ENCODE measurements around the gene UGT1A7.
A peak's percentile ranks its signal among the peaks of the same experiment; 100 is the strongest.
"Not testable (repeated sequence)": the region's sequence is repeated elsewhere in the genome, so short reads cannot be mapped to it uniquely, and the experiment has no call there.

Gene UGT1A7

DNA sequence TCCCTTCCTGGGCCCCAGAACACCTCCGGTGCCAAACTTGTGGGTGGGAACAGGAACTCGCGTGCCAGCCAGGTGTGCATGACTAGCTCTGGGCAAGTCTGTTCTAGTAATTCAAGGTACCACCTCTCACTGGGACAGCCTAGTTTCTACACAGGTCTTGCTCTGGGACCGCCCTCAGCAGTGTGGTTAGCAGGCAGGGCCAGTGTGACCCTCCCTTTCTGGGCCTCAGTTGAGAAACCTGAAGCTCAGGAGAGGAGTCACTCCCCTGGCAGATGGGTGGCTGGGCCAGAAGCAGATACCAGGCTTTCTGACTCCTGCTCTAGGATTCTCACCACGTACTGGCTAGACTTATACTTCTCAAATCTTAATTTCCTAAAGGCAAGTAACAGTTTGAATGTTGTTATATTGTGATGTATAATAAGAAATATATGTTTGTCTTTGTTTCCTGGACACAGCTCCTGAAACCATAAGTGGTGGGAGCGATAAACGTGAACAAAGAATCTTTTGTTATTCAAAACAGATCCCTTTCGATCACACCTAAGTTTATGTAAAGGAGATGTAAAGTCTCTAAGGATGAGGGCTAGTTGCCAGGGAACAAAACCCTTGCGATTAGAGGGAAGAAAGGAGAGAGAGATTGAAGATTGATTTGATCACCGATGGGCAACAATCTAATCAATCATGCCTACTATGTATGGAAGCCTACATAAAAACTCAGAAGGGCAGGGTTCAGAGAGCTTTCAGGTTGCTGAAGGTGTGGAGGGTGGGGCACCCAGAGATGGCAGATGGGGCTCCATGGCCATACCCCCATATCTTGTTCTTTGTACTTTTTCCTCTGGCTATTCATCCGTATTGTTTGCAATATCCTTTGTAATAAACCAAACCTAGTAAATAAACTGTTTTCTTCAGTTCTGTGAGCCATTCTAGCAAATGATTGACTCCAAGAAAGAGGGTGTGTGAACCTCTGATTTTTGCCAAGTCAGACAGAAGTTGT lies 10.0 kb downstream of the UGT1A7 start:
- no peaks in the 10 kb centered on the region for H3K9me3 Mint-ChIP-seq
- H3K27me3 Mint-ChIP-seq: peaks cover 4 to 11% of the 10 kb centered on the region in 2 donors
- peaks cover 0 to 2% of the 10 kb centered on the region in 2 donors for H3K36me3 Mint-ChIP-seq
- no peak overlapping the region for H3K4me3 Mint-ChIP-seq
- no peak for DNase-seq
- peaks cover 7 to 12% of the 10 kb centered on the region in 2 donors for H3K4me1 Mint-ChIP-seq
- no peak overlapping the region for H3K27ac Mint-ChIP-seq
- ATAC-seq (replicated peaks): no peak

DNA sequence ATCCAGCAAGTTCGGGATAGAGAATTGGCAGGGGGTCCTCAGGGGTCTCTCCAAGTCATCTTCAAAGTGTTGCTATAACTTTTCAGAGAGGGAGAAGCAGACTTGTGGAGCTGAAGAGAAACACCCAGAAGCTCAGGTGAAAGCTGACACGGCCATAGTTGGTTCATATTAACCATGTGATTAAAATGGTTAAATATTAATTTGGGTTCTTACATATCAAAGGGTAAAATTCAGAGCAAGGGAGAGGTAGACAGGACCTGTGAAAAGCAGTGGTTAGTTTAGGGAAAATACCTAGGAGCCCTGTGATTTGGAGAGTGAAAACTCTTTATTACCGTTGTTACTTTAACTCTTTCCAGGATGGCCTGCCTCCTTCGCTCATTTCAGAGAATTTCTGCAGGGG lies 10.9 kb downstream of the UGT1A7 start, which contains the start of gene UGT1A6:
Gene UGT1A6, plus strand, starts transcription at position 243 of the 400 bp plus-strand sequence. Its CDS starts 115 bp downstream, at position 358.
- DNase-seq: no peak
- Mint-ChIP-seq H3K36me3 (peaks cover 0 to 2% of the 10 kb centered on the region in 2 donors), H3K4me1 (peaks cover 7 to 12% of the 10 kb centered on the region in 2 donors), H3K4me3 (no peak within 1 kb of the TSS), H3K9me3 (no peaks in the 10 kb centered on the region), H3K27me3 (peaks cover 4 to 11% of the 10 kb centered on the region in 2 donors), H3K27ac (no peak within 1 kb of the TSS)
- no peak for ATAC-seq (replicated peaks)

GRCh38 chr2:233693963-233694362 lies 12.3 kb downstream of the UGT1A7 start:
- H3K9me3 Mint-ChIP-seq: no peaks in the 10 kb centered on the region
- no peaks in the 10 kb centered on the region for H3K36me3 Mint-ChIP-seq
- H3K27ac Mint-ChIP-seq: no peak overlapping the region
- DNase-seq (no peak), ATAC-seq (replicated peaks) (no peak)
- peaks cover 6 to 10% of the 10 kb centered on the region in 2 donors for H3K4me1 Mint-ChIP-seq
- H3K4me3 Mint-ChIP-seq: no peak overlapping the region
- H3K27me3 Mint-ChIP-seq: peaks cover 3 to 6% of the 10 kb centered on the region in 2 donors

GRCh38 chr2:233698740-233699139 lies 17.0 kb downstream of the UGT1A7 start:
- no peak for ATAC-seq (replicated peaks)
- Mint-ChIP-seq H3K4me3 (no peak overlapping the region), H3K27ac (no peak overlapping the region), H3K4me1 (peaks cover 2 to 6% of the 10 kb centered on the region in 2 donors), H3K9me3 (no peaks in the 10 kb centered on the region), H3K36me3 (no peaks in the 10 kb centered on the region), H3K27me3 (peaks cover 6 to 14% of the 10 kb centered on the region in 2 donors)
- DNase-seq: no peak

- H3K4me3 Mint-ChIP-seq: no peak overlapping the region
- ATAC-seq (replicated peaks) (no peak), DNase-seq (no peak)
- peaks cover 0 to 4% of the 10 kb centered on the region in 2 donors for H3K36me3 Mint-ChIP-seq
- no peak overlapping the region for H3K27ac Mint-ChIP-seq
- H3K4me1 Mint-ChIP-seq: peaks cover 2 to 6% of the 10 kb centered on the region in 2 donors
- H3K9me3 Mint-ChIP-seq: peaks cover 0 to 4% of the 10 kb centered on the region in 2 donors
- peaks cover 10 to 11% of the 10 kb centered on the region in 2 donors for H3K27me3 Mint-ChIP-seq
These were observed 17.8 kb downstream of the UGT1A7 start for GRCh38 chr2:233699424-233700027.

DNA sequence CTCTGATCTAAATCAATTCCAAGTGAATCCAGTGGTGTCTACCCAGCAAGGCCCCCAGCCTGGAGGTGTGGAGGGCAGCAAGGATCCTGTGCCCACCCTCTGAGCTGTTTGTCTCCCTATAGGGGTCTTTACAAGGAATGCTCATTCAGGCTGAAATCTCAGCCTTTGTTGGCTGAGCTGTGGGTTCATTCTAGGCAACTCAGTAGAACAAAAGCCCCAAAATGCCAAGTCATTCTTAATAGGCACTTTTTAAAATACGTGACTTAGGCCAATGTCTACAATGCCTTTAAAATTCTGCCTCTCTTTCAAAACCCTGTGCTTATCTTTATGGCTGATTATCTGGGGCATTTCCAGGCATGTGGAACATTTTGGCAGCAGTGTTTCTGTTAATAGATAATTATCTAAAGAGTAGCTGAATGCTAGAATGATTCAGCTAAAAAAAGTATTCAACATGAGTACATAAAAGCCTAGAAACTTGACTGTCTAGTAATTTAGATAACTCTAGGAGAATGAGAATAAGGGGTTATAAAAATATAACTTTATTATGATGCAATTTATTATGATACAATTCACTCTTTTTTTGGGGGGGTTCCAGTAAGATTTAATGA lies 18.4 kb downstream of the UGT1A7 start:
- no peak overlapping the region for H3K27ac Mint-ChIP-seq
- peaks cover 10 to 16% of the 10 kb centered on the region in 2 donors for H3K27me3 Mint-ChIP-seq
- peaks cover 0 to 4% of the 10 kb centered on the region in 2 donors for H3K36me3 Mint-ChIP-seq
- ATAC-seq (replicated peaks) (no peak), DNase-seq (no peak)
- peaks cover 0 to 4% of the 10 kb centered on the region in 2 donors for H3K9me3 Mint-ChIP-seq
- no peak overlapping the region for H3K4me3 Mint-ChIP-seq
- H3K4me1 Mint-ChIP-seq: peaks cover 2 to 6% of the 10 kb centered on the region in 2 donors

GRCh38 chr2:233700842-233701241 lies 19.1 kb downstream of the UGT1A7 start:
- H3K4me3 Mint-ChIP-seq; H3K9me3 Mint-ChIP-seq; H3K4me1 Mint-ChIP-seq; H3K27ac Mint-ChIP-seq; DNase-seq; H3K36me3 Mint-ChIP-seq; ATAC-seq (replicated peaks): not testable (repeated sequence)
- peaks cover 10 to 19% of the 10 kb centered on the region in 2 donors for H3K27me3 Mint-ChIP-seq

GRCh38 chr2:233702238-233702637 lies 20.5 kb downstream of the UGT1A7 start:
- ATAC-seq (replicated peaks): no peak
- Mint-ChIP-seq H3K4me1 (no peaks in the 10 kb centered on the region), H3K4me3 (no peak overlapping the region), H3K27me3 (peaks cover 12 to 19% of the 10 kb centered on the region in 2 donors), H3K9me3 (peaks cover 0 to 4% of the 10 kb centered on the region in 2 donors), H3K27ac (no peak overlapping the region), H3K36me3 (peaks cover 0 to 4% of the 10 kb centered on the region in 2 donors)
- no peak for DNase-seq

GRCh38 chr2:233705911-233706506 lies 24.3 kb downstream of the UGT1A7 start:
- H3K27me3 Mint-ChIP-seq: peaks cover 14 to 20% of the 10 kb centered on the region in 2 donors
- ATAC-seq (replicated peaks): no peak

DNA sequence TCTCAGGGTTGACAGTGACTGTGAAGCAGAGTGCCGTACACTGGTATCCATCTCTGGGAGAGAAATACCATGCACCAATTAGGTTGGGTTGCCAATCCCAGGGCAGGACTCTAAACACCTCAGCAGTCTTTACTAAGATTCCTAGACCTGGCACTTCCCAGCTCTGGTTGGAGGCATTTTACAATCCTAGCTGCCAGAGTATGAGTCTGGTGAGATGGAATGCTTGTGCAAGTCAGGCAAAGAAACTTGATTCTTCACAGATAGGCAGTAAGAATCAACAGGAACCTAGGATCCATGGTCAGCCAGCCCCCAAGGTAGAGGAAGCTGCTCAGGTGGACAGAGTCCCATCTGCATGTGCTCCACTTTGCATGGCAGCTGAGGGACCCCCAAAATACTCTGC lies 25.0 kb downstream of the UGT1A7 start:
- H3K9me3 Mint-ChIP-seq: peaks cover 0 to 4% of the 10 kb centered on the region in 2 donors
- peaks cover 7 to 8% of the 10 kb centered on the region in 2 donors for H3K4me1 Mint-ChIP-seq
- no peak for DNase-seq
- no peak for ATAC-seq (replicated peaks)
- H3K27ac Mint-ChIP-seq: no peak overlapping the region
- H3K4me3 Mint-ChIP-seq: no peak overlapping the region
- H3K36me3 Mint-ChIP-seq: peaks cover 0 to 4% of the 10 kb centered on the region in 2 donors
- peaks cover 21% of the 10 kb centered on the region in 2 donors for H3K27me3 Mint-ChIP-seq

More at GRCh38 chr2:233705911-233706506, 24.3 kb downstream of the UGT1A7 start:
- H3K36me3 Mint-ChIP-seq: peaks cover 0 to 4% of the 10 kb centered on the region in 2 donors
- peaks cover 0 to 4% of the 10 kb centered on the region in 2 donors for H3K9me3 Mint-ChIP-seq
- no peak for DNase-seq
- no peak overlapping the region for H3K4me3 Mint-ChIP-seq
- peaks cover 0 to 1% of the 10 kb centered on the region in 2 donors for H3K4me1 Mint-ChIP-seq
- H3K27ac Mint-ChIP-seq: no peak overlapping the region

- Mint-ChIP-seq H3K4me3 (no peak overlapping the region), H3K4me1 (peaks cover 7 to 9% of the 10 kb centered on the region in 2 donors), H3K27me3 (peaks cover 20 to 26% of the 10 kb centered on the region in 2 donors), H3K9me3 (peaks cover 0 to 4% of the 10 kb centered on the region in 2 donors), H3K27ac (no peak overlapping the region), H3K36me3 (peaks cover 0 to 4% of the 10 kb centered on the region in 2 donors)
- DNase-seq: no peak
- ATAC-seq (replicated peaks): no peak
These were observed 26.4 kb downstream of the UGT1A7 start for GRCh38 chr2:233707940-233708644.

GRCh38 chr2:233708942-233709341 lies 27.2 kb downstream of the UGT1A7 start:
- H3K4me1 Mint-ChIP-seq: peaks cover 7 to 9% of the 10 kb centered on the region in 2 donors
- peaks cover 0 to 3% of the 10 kb centered on the region in 2 donors for H3K36me3 Mint-ChIP-seq
- H3K9me3 Mint-ChIP-seq: peaks cover 0 to 2% of the 10 kb centered on the region in 2 donors
- no peak overlapping the region for H3K4me3 Mint-ChIP-seq
- H3K27me3 Mint-ChIP-seq: peaks cover 20 to 27% of the 10 kb centered on the region in 2 donors
- H3K27ac Mint-ChIP-seq: no peak overlapping the region
- no peak for ATAC-seq (replicated peaks)
- DNase-seq: no peak

DNA sequence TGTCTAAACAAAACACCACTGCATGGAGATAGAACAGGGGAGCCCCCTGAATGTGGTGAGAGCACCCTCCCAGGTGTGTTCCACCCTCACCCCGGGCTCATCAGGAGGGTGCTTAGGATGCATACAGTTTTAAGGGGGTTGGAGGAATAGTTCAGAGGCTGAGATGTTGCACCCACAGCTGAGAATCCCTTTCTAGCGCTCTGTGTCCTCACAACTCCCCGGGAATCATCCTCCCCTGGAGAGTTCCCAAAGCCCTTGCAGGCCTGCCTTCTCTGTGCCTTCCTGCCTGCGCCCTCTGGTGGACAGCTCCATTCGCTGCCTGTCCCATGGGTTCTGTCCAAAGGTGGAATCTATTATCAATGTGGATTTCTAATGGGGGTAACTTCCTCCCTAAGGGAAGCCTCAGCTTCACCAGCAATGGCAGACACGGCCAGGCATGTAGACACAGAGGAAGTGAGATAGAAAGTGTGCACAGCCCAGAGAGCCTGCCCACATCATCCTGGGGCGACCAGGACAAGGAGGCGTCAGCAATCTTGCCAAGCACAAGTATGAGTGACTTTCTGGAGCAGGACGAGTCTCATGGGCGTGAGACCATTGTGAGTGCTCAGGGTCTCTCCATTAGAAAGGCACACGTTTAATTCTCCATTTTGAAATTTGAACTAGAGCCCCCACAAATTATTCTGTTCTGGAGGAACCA lies 29.8 kb downstream of the UGT1A7 start:
- H3K27me3 Mint-ChIP-seq: peaks cover 17 to 25% of the 10 kb centered on the region in 2 donors
- H3K27ac Mint-ChIP-seq: no peak overlapping the region
- peak; percentile 87 to 90 for ATAC-seq (replicated peaks)
- peak; percentile 48 for DNase-seq
- H3K4me1 Mint-ChIP-seq: peaks cover 7 to 9% of the 10 kb centered on the region in 2 donors
- H3K36me3 Mint-ChIP-seq: no peaks in the 10 kb centered on the region
- H3K4me3 Mint-ChIP-seq: no peak overlapping the region
- no peaks in the 10 kb centered on the region for H3K9me3 Mint-ChIP-seq
